Loucy (cell line): ENCODE measurements around the gene CLDN9.

Source experiments
- H2AFZ ChIP-seq: fragments of 200-600 bp; sonication (generic); 2 replicates; pipeline ENCODE4 v1.6.0; 2016; ENCODE audit warnings: antibody characterized with exemption, mild to moderate bottlenecking, low read length, moderate library complexity
- H3F3A ChIP-seq: fragments of 200-600 bp; 2 replicates; pipeline ENCODE4 v1.6.0; 2016; ENCODE audit warnings: antibody characterized with exemption, low read depth, mild to moderate bottlenecking
- H3K27me3 ChIP-seq: fragments of 200-600 bp; sonication (generic); 2 replicates; pipeline ENCODE4 v1.6.1; 2014; ENCODE audit warnings: low read length, mild to moderate bottlenecking; ENCODE audit not compliant: insufficient read depth, poor library complexity, severe bottlenecking
- H3K36me3 ChIP-seq: fragments of 200-600 bp; sonication (generic); 2 replicates; pipeline ENCODE4 v1.6.1; 2016; ENCODE audit warnings: low read length; ENCODE audit not compliant: insufficient read depth
- H3K4me1 ChIP-seq: fragments of 200-600 bp; sonication (generic); 2 replicates; pipeline ENCODE4 v1.5.1; 2014; ENCODE audit warnings: low read length, mild to moderate bottlenecking; ENCODE audit not compliant: insufficient read depth, poor library complexity, severe bottlenecking
- H3K4me2 ChIP-seq: fragments of 200-600 bp; sonication (generic); 2 replicates; pipeline ENCODE4 v1.6.0; 2014; ENCODE audit warnings: antibody characterized with exemption, low read length, low read depth, mild to moderate bottlenecking; ENCODE audit not compliant: poor library complexity, severe bottlenecking
- H3K4me3 ChIP-seq: fragments of 200-600 bp; sonication (generic); 2 replicates; pipeline ENCODE4 v1.5.1; 2014; ENCODE audit warnings: low read length, mild to moderate bottlenecking, mixed read lengths; ENCODE audit not compliant: poor library complexity, severe bottlenecking
- H3K79me2 ChIP-seq: fragments of 200-600 bp; sonication (generic); 2 replicates; pipeline ENCODE4 v1.6.1; 2014; ENCODE audit warnings: low read length; ENCODE audit not compliant: insufficient read depth
- H3K9ac ChIP-seq: fragments of 200-600 bp; sonication (generic); 2 replicates; pipeline ENCODE4 v1.6.0; 2014; ENCODE audit warnings: mild to moderate bottlenecking, low read depth, low read length, moderate library complexity; ENCODE audit not compliant: poor library complexity, severe bottlenecking
- H3K9me2 ChIP-seq: fragments of 200-600 bp; sonication (generic); replicated peaks from 2 replicates; pipeline ENCODE4 v1.6.1; 2016; ENCODE audit warnings: low read depth, low read length, mixed read lengths
- H3K9me3 ChIP-seq: fragments of 200-600 bp; sonication (generic); 2 replicates; pipeline ENCODE4 v1.6.1; 2014; ENCODE audit warnings: mild to moderate bottlenecking, antibody characterized with exemption, low read length, low read depth; ENCODE audit not compliant: insufficient read depth
- H4K20me1 ChIP-seq: fragments of 200-600 bp; sonication (generic); 2 replicates; pipeline ENCODE4 v1.6.0; 2014; ENCODE audit warnings: antibody characterized with exemption, low read length, mild to moderate bottlenecking; ENCODE audit not compliant: insufficient read depth, poor library complexity, severe bottlenecking
- EZH2phosphoT487 ChIP-seq: fragments of 200-600 bp; IDR thresholded peaks from 2 replicates; pipeline ENCODE4 v1.6.1; 2018; ENCODE audit warnings: antibody characterized with exemption, mild to moderate bottlenecking, moderate library complexity, borderline replicate concordance
- TF ChIP-seq, protein P1 (sequence below): fragments of 200-600 bp; sonication (generic); conservative IDR thresholded peaks from 2 replicates; pipeline ENCODE4 v1.5.1; 2014; ENCODE audit warnings: mild to moderate bottlenecking, antibody characterized with exemption, low read length

Gene CLDN9

DNA sequence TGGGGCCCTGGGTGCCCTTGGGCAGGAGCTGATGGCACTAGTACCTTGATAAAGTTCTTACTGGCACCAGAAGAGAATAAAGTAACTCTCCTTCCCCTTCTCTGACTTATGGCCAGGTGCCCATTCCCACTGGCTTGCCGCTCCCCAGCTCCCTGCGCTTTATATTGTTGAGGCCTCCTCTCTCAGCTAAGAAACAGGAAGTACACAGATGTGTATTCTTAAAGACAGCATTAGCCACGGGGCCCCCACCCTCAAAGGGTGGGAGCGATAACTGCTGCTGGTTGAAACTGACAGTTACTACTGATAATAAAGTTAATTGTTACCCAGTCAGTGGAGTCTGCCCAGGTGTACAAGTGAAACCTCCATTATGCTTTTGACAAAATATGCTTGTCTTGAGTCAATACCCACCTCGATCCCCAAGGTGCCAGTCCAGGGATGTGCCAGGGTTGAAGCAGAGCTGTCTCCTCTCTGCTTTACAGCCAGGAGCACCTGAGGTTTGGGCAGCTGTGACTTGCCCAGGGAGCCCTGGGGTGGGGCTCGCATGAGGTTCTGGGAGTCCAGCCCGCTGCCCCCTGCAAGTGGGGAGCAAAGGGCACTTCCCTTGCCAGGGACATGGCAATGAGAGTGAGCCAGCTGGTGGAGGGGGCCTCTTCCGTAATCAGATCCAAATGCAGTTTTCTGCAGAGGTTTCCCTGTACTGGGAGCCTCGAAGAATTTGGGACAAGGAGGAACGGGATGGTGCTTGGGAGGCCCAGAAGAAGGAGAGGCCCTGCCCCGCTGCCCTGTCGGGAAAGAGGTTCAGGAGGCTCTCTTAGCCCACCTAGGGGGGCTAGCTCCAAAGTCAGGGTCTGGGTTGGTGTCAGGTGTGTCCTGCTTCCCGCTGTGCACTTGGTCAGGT lies 5.4 kb upstream of the CLDN9 start:
- H3K9ac ChIP-seq, result peak overlapping the region; percentile 87
- H3K79me2 ChIP-seq, result peaks cover 7% of the 10 kb centered on the region
- H3K4me1 ChIP-seq, result peaks cover 31% of the 10 kb centered on the region
- no peaks in the 10 kb centered on the region for H3K9me3 ChIP-seq
- peak overlapping the region; percentile 95 for H3K4me2 ChIP-seq
- no peak for TF ChIP-seq EZH2phosphoT487
- TF ChIP-seq, protein P1, sequence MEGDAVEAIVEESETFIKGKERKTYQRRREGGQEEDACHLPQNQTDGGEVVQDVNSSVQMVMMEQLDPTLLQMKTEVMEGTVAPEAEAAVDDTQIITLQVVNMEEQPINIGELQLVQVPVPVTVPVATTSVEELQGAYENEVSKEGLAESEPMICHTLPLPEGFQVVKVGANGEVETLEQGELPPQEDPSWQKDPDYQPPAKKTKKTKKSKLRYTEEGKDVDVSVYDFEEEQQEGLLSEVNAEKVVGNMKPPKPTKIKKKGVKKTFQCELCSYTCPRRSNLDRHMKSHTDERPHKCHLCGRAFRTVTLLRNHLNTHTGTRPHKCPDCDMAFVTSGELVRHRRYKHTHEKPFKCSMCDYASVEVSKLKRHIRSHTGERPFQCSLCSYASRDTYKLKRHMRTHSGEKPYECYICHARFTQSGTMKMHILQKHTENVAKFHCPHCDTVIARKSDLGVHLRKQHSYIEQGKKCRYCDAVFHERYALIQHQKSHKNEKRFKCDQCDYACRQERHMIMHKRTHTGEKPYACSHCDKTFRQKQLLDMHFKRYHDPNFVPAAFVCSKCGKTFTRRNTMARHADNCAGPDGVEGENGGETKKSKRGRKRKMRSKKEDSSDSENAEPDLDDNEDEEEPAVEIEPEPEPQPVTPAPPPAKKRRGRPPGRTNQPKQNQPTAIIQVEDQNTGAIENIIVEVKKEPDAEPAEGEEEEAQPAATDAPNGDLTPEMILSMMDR, result no peak
- no peaks in the 10 kb centered on the region for H3K9me2 ChIP-seq
- H4K20me1 ChIP-seq, result no peaks in the 10 kb centered on the region
- H3K27me3 ChIP-seq, result no peaks in the 10 kb centered on the region
- H3K4me3 ChIP-seq, result peak overlapping the region; percentile 72
- H3F3A ChIP-seq, result no peaks in the 10 kb centered on the region; the same call in 1 of the 2 replicates
- no peaks in the 10 kb centered on the region for H3K36me3 ChIP-seq
- H2AFZ ChIP-seq, result no peak overlapping the region

DNA sequence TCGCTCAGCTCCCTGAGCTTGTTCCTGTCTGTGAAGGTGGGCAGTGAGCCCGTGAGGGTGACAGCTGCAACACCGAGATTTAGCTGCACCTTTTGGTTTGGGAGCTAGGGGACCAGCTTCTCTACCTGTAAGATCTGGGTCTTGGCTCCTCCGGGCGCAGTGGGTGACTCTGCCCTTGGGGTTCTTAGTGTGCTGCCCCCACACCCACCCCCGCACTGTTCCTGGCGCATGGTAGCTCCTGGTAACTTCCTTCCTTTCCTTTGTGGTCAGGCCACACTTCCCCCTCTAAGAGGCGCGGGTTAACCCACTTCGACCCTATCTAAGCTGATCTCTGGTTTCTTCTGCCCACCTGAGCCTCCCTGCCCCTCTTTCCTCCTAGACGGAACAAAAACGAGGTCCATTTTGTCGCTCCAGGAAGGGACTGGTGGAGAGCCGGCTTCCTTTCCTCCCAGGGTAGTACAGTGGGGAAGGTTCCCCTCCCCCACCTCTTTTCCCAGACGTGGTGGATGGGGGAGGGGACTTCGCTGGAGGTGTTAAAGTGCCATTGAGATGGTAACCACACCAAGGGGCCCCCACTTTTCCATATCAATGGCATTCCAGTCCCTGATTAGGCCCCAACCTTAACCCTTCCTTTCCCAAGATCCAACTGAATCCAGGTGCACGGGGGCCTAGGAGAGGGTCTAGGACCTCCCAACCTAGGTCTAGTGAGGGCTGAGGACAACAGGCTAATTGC lies 4.6 kb upstream of the CLDN9 start:
- H3K4me1 ChIP-seq, result peaks cover 31% of the 10 kb centered on the region
- H3K79me2 ChIP-seq, result peaks cover 7% of the 10 kb centered on the region
- no peaks in the 10 kb centered on the region for H3K9me2 ChIP-seq
- no peaks in the 10 kb centered on the region for H3K36me3 ChIP-seq
- no peaks in the 10 kb centered on the region; the same call in 1 of the 2 replicates for H3F3A ChIP-seq
- peak overlapping the region; percentile 95 for H3K4me2 ChIP-seq
- TF ChIP-seq EZH2phosphoT487, result no peak
- TF ChIP-seq, protein P1, result no peak
- peak overlapping the region; percentile 72 for H3K4me3 ChIP-seq
- H3K27me3 ChIP-seq, result no peaks in the 10 kb centered on the region
- no peaks in the 10 kb centered on the region for H3K9me3 ChIP-seq
- H2AFZ ChIP-seq, result no peak overlapping the region
- peak overlapping the region; percentile 87 for H3K9ac ChIP-seq
- no peaks in the 10 kb centered on the region for H4K20me1 ChIP-seq

DNA sequence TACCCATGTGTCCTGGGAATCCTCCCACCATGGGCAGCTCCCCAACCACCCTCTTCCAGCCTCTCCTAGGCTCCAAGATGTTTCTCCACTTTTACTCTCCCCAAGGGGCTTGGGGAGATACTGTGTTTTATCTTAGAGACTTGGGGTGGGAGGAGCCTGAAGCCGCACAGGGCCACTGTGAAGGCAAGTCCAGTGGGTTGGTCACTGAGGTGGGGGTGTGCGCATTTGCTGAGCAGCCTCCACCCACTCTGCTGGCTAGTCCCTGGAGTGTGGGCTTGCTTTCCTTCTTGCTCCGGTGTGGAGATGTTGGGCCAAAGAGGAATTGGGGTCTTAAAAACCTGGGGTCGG lies 4.1 kb upstream of the CLDN9 start:
- Histone ChIP-seq H2AFZ (no peak overlapping the region), H3K27me3 (no peaks in the 10 kb centered on the region), H3K79me2 (peaks cover 7% of the 10 kb centered on the region), H3K36me3 (no peaks in the 10 kb centered on the region), H3K9me2 (no peaks in the 10 kb centered on the region), H3K9ac (peak overlapping the region; percentile 87), H3K9me3 (no peaks in the 10 kb centered on the region), H4K20me1 (no peaks in the 10 kb centered on the region), H3K4me1 (peaks cover 31% of the 10 kb centered on the region), H3K4me2 (peak overlapping the region; percentile 95), H3K4me3 (peak overlapping the region; percentile 72), H3F3A (no peaks in the 10 kb centered on the region; the same call in 1 of the 2 replicates)
- TF ChIP-seq EZH2phosphoT487, result no peak
- TF ChIP-seq, protein P1, result no peak
